ENCODE measurements around the gene FNDC10. TPM values are rescaled to one million over a fixed set of nuclear protein-coding genes. Genes with fewer than 3 reads are reported as not detected.

Gene FNDC10
- polyA plus RNA-seq, 1 experiment, result 4.4 TPM

- H3K4me3 ChIP-seq (ENCODE audit: low read depth, low read length), result peak overlapping the region; percentile 100
- POLR2A ChIA-PET, result no interaction called here
- H3K27me3 ChIP-seq (ENCODE audit: control insufficient read depth, insufficient read depth, low read length), result peaks cover 1% of the 10 kb centered on the region; the same call in 1 of the 2 replicates
- DNase-seq (ENCODE audit: low read depth), result no peak
- peak; percentile 25; the same call in 1 of the 2 replicates for TF ChIP-seq CTCF (IDR thresholded peaks at IDR 0.05; ENCODE audit: insufficient read depth, low read depth, low read length)
- CTCF ChIA-PET, result no interaction called here
- no peaks in the 10 kb centered on the region; the same call in 1 of the 2 replicates for H3K36me3 ChIP-seq (ENCODE audit: control insufficient read depth, insufficient read depth, low read length)
These were observed 25.9 kb downstream of the FNDC10 start for GRCh38 chr1:1573843-1574720.

GRCh38 chr1:1569341-1569740, 30.6 kb downstream of the FNDC10 start:
- Histone ChIP-seq H3K4me3 (ENCODE audit: low read depth, low read length) (no peak overlapping the region), H3K36me3 (ENCODE audit: control insufficient read depth, insufficient read depth, low read length) (peaks cover 8% of the 10 kb centered on the region), H3K27me3 (ENCODE audit: control insufficient read depth, insufficient read depth, low read length) (no peaks in the 10 kb centered on the region)
- CTCF ChIA-PET, result no interaction called here
- POLR2A ChIA-PET, result no interaction called here
- DNase-seq (ENCODE audit: low read depth), result no peak
- no peak for TF ChIP-seq CTCF (IDR thresholded peaks at IDR 0.05; ENCODE audit: insufficient read depth, low read depth, low read length)

GRCh38 chr1:1567891-1568291, 32.0 kb downstream of the FNDC10 start:
- DNase-seq (ENCODE audit: low read depth), result no peak
- Histone ChIP-seq H3K27me3 (ENCODE audit: control insufficient read depth, insufficient read depth, low read length) (no peaks in the 10 kb centered on the region), H3K4me3 (ENCODE audit: low read depth, low read length) (no peak overlapping the region), H3K36me3 (ENCODE audit: control insufficient read depth, insufficient read depth, low read length) (peaks cover 11% of the 10 kb centered on the region)
- CTCF ChIA-PET, result no interaction called here
- no peak for TF ChIP-seq CTCF (IDR thresholded peaks at IDR 0.05; ENCODE audit: insufficient read depth, low read depth, low read length)
- POLR2A ChIA-PET, result no interaction called here

- no peak for DNase-seq (ENCODE audit: low read depth)
- CTCF ChIA-PET, result no interaction called here
- TF ChIP-seq CTCF (IDR thresholded peaks at IDR 0.05; ENCODE audit: insufficient read depth, low read depth, low read length), result no peak
- H3K27me3 ChIP-seq (ENCODE audit: control insufficient read depth, insufficient read depth, low read length), result no peaks in the 10 kb centered on the region
- POLR2A ChIA-PET, result no interaction called here
- H3K36me3 ChIP-seq (ENCODE audit: control insufficient read depth, insufficient read depth, low read length), result peaks cover 14% of the 10 kb centered on the region
- H3K4me3 ChIP-seq (ENCODE audit: low read depth, low read length), result no peak overlapping the region
These were observed 32.6 kb downstream of the FNDC10 start for GRCh38 chr1:1567152-1567875.

DNA sequence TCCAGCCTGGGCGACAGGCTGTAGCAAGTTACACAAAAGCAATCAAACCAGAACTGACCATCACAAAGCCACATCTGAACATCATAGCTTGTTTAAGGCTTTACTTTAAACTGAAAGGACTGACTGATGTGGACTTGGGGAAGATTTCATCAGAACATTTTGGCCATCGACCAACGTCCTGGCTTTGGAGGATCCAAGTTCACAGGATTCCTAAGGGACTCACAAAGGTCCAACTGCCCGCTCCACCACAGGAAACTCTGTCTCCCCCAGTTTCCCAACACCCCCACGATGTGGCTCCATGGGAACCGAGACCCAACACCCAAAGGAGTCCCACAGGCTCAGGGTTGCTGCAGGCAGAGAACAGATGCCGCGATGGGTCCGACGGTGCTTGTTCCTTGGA, 34.6 kb downstream of the FNDC10 start:
- ChIA-PET CTCF (no interaction called here), POLR2A (no interaction called here)
- DNase-seq (ENCODE audit: low read depth), result no peak
- no peak for TF ChIP-seq CTCF (IDR thresholded peaks at IDR 0.05; ENCODE audit: insufficient read depth, low read depth, low read length)
- H3K27me3 ChIP-seq (ENCODE audit: control insufficient read depth, insufficient read depth, low read length), result no peaks in the 10 kb centered on the region
- H3K36me3 ChIP-seq (ENCODE audit: control insufficient read depth, insufficient read depth, low read length), result peaks cover 16% of the 10 kb centered on the region
- H3K4me3 ChIP-seq (ENCODE audit: low read depth, low read length), result no peak overlapping the region
